ENCODE data around the gene TUT1.

The TUT1 gene

GRCh38 chr11:62546929-62547625, 44.2 kb downstream of the TUT1 start:
- Mint-ChIP-seq H3K9me3 (ENCODE audit: low read depth) (no peaks in the 10 kb centered on the region), H3K36me3 (no peaks in the 10 kb centered on the region), H3K27me3 (no peaks in the 10 kb centered on the region), H3K4me1 (ENCODE audit: low read depth) (peaks cover 70% of the 10 kb centered on the region), H3K27ac (no peak overlapping the region), H3K4me3 (peak overlapping the region; percentile 80)

GRCh38 chr11:62546244-62546928, 44.9 kb downstream of the TUT1 start, which contains the start of gene AHNAK:
Gene AHNAK, minus strand, starts transcription at chr11:62546806. Its CDS starts 10,708 bp downstream, at chr11:62536098.
- Mint-ChIP-seq H3K4me1 (ENCODE audit: low read depth) (peaks cover 70% of the 10 kb centered on the region), H3K27ac (peak within 1 kb of the TSS; percentile 28), H3K36me3 (no peaks in the 10 kb centered on the region), H3K4me3 (peak within 1 kb of the TSS; percentile 91), H3K9me3 (ENCODE audit: low read depth) (no peaks in the 10 kb centered on the region), H3K27me3 (no peaks in the 10 kb centered on the region)

GRCh38 chr11:62545437-62546243, 45.7 kb downstream of the TUT1 start:
- no peak overlapping the region for H3K27ac Mint-ChIP-seq
- no peaks in the 10 kb centered on the region for H3K36me3 Mint-ChIP-seq
- peaks cover 70% of the 10 kb centered on the region for H3K4me1 Mint-ChIP-seq (ENCODE audit: low read depth)
- H3K4me3 Mint-ChIP-seq: peak overlapping the region; percentile 91
- no peaks in the 10 kb centered on the region for H3K9me3 Mint-ChIP-seq (ENCODE audit: low read depth)
- H3K27me3 Mint-ChIP-seq: no peaks in the 10 kb centered on the region

- H3K27me3 Mint-ChIP-seq: no peaks in the 10 kb centered on the region
- peak overlapping the region; percentile 73 for H3K27ac Mint-ChIP-seq
- peaks cover 67% of the 10 kb centered on the region for H3K4me1 Mint-ChIP-seq (ENCODE audit: low read depth)
- no peaks in the 10 kb centered on the region for H3K9me3 Mint-ChIP-seq (ENCODE audit: low read depth)
- peak overlapping the region; percentile 91 for H3K4me3 Mint-ChIP-seq
- H3K36me3 Mint-ChIP-seq: no peaks in the 10 kb centered on the region
These were observed 46.5 kb downstream of the TUT1 start for GRCh38 chr11:62544581-62545436.

GRCh38 chr11:62543680-62544444, 47.5 kb downstream of the TUT1 start:
- no peaks in the 10 kb centered on the region for H3K36me3 Mint-ChIP-seq
- peaks cover 73% of the 10 kb centered on the region for H3K4me1 Mint-ChIP-seq (ENCODE audit: low read depth)

GRCh38 chr11:62542750-62543567, 48.4 kb downstream of the TUT1 start:
- Mint-ChIP-seq H3K4me1 (ENCODE audit: low read depth) (peaks cover 77% of the 10 kb centered on the region), H3K27me3 (no peaks in the 10 kb centered on the region), H3K36me3 (no peaks in the 10 kb centered on the region), H3K27ac (peak overlapping the region; percentile 22), H3K9me3 (ENCODE audit: low read depth) (no peaks in the 10 kb centered on the region), H3K4me3 (peak overlapping the region; percentile 80)

More at GRCh38 chr11:62543680-62544444, 47.5 kb downstream of the TUT1 start:
- Mint-ChIP-seq H3K27ac (no peak overlapping the region), H3K4me3 (peak overlapping the region; percentile 91), H3K27me3 (no peaks in the 10 kb centered on the region), H3K9me3 (ENCODE audit: low read depth) (no peaks in the 10 kb centered on the region)

- Mint-ChIP-seq H3K36me3 (no peaks in the 10 kb centered on the region), H3K4me3 (peak overlapping the region; percentile 50), H3K27ac (no peak overlapping the region), H3K9me3 (ENCODE audit: low read depth) (no peaks in the 10 kb centered on the region), H3K4me1 (ENCODE audit: low read depth) (peaks cover 72% of the 10 kb centered on the region), H3K27me3 (no peaks in the 10 kb centered on the region)
These were observed 49.1 kb downstream of the TUT1 start for GRCh38 chr11:62542111-62542745.

- Mint-ChIP-seq H3K27me3 (no peaks in the 10 kb centered on the region), H3K9me3 (ENCODE audit: low read depth) (no peaks in the 10 kb centered on the region), H3K36me3 (peaks cover 3% of the 10 kb centered on the region), H3K27ac (peak overlapping the region; percentile 46), H3K4me3 (peak overlapping the region; percentile 50), H3K4me1 (ENCODE audit: low read depth) (peaks cover 71% of the 10 kb centered on the region)
These were observed 50.3 kb downstream of the TUT1 start for GRCh38 chr11:62540804-62541701.

- Mint-ChIP-seq H3K4me3 (no peak overlapping the region), H3K27ac (peak overlapping the region; percentile 41), H3K27me3 (no peaks in the 10 kb centered on the region), H3K4me1 (ENCODE audit: low read depth) (peaks cover 58% of the 10 kb centered on the region), H3K9me3 (ENCODE audit: low read depth) (no peaks in the 10 kb centered on the region), H3K36me3 (peaks cover 5% of the 10 kb centered on the region)
These were observed 51.9 kb downstream of the TUT1 start for GRCh38 chr11:62539238-62539925.

- Mint-ChIP-seq H3K9me3 (ENCODE audit: low read depth) (no peaks in the 10 kb centered on the region), H3K27me3 (no peaks in the 10 kb centered on the region), H3K4me3 (no peak overlapping the region), H3K36me3 (peaks cover 8% of the 10 kb centered on the region), H3K4me1 (ENCODE audit: low read depth) (peaks cover 52% of the 10 kb centered on the region), H3K27ac (peak overlapping the region; percentile 41)
These were observed 52.7 kb downstream of the TUT1 start for GRCh38 chr11:62538470-62539237.

GRCh38 chr11:62536301-62536957, 54.9 kb downstream of the TUT1 start:
- peaks cover 11% of the 10 kb centered on the region for H3K36me3 Mint-ChIP-seq
- no peaks in the 10 kb centered on the region for H3K9me3 Mint-ChIP-seq (ENCODE audit: low read depth)
- H3K27me3 Mint-ChIP-seq: no peaks in the 10 kb centered on the region
- H3K4me3 Mint-ChIP-seq: no peak overlapping the region
- H3K4me1 Mint-ChIP-seq (ENCODE audit: low read depth): peaks cover 30% of the 10 kb centered on the region
- H3K27ac Mint-ChIP-seq: no peak overlapping the region
